Choroid plexus epithelial cell (primary cell): ENCODE measurements around the gene NDUFS5.

ENCODE experiments used
- DNase-seq: peaks from one replicate; pipeline ENCODE4 v3.0.0-alpha.2; 2010; ENCODE audit warnings: low read depth
- H3K4me3 ChIP-seq: 2 replicates; pipeline ENCODE4 v1.5.1; 2011; ENCODE audit warnings: low read depth, mild to moderate bottlenecking, control low read depth, low read length, moderate library complexity
- CTCF ChIP-seq: conservative IDR thresholded peaks from 2 replicates; pipeline ENCODE4 v1.5.1; 2011; ENCODE audit warnings: low read depth, mild to moderate bottlenecking, control low read depth, inconsistent platforms, low read length, moderate library complexity

The NDUFS5 gene

GRCh38 chr1:38991638-38992411 lies 34.3 kb upstream of the NDUFS5 start:
- DNase-seq: peak; percentile 30
- H3K4me3 ChIP-seq: peak overlapping the region; percentile 88
- TF ChIP-seq CTCF: no peak

GRCh38 chr1:38992412-38993111 lies 33.6 kb upstream of the NDUFS5 start:
- DNase-seq: no peak
- TF ChIP-seq CTCF: no peak
- H3K4me3 ChIP-seq: peak overlapping the region; percentile 88

GRCh38 chr1:38994196-38994595 lies 32.0 kb upstream of the NDUFS5 start:
- no peak for DNase-seq
- no peak overlapping the region for H3K4me3 ChIP-seq
- no peak for TF ChIP-seq CTCF

GRCh38 chr1:38997034-38997900 lies 28.9 kb upstream of the NDUFS5 start:
- TF ChIP-seq CTCF: no peak
- no peak overlapping the region for H3K4me3 ChIP-seq
- no peak for DNase-seq

GRCh38 chr1:38997901-38998190 lies 28.3 kb upstream of the NDUFS5 start:
- H3K4me3 ChIP-seq: no peak overlapping the region
- peak; percentile 57 for DNase-seq
- TF ChIP-seq CTCF: no peak

- H3K4me3 ChIP-seq: no peak overlapping the region
- no peak for DNase-seq
- no peak for TF ChIP-seq CTCF
Measured at GRCh38 chr1:39001516-39002421, 24.4 kb upstream of the NDUFS5 start.
